ENCODE data around the gene LASP1NB.
A peak's percentile ranks its signal among the peaks of the same experiment; 100 is the strongest.

Gene LASP1NB

GRCh38 chr17:38914741-38915638 lies 10.4 kb upstream of the LASP1NB start (continued):
- TF ChIP-seq ZNF235 (CRISPR knock-in tag; IDR thresholded peaks at IDR 0.05; ENCODE audit: borderline replicate concordance) (no peak), ZNF282 (IDR thresholded peaks at IDR 0.05; ENCODE audit: partially characterized antibody) (no peak), GATAD2A (CRISPR knock-in tag; IDR thresholded peaks at IDR 0.05) (peak; percentile 95), ATF7-NPFF (CRISPR knock-in tag; IDR thresholded peaks at IDR 0.05; ENCODE audit: low read depth) (no peak; the same call in 1 of the 2 replicates), HDAC1 (CRISPR knock-in tag; IDR thresholded peaks at IDR 0.05) (peak; percentile 75), ADNP (CRISPR knock-in tag; IDR thresholded peaks at IDR 0.05) (no peak), ZNF766 (CRISPR knock-in tag; IDR thresholded peaks at IDR 0.05; ENCODE audit: borderline replicate concordance) (no peak), ZNF280B (CRISPR knock-in tag; IDR thresholded peaks at IDR 0.05; ENCODE audit: borderline replicate concordance) (no peak), FIP1L1 (IDR thresholded peaks at IDR 0.05; ENCODE audit: borderline replicate concordance, insufficient read depth, low read depth, low read length) (no peak), HNF1A (IDR thresholded peaks at IDR 0.05; ENCODE audit: low read depth) (no peak), HNF1A (CRISPR knock-in tag; IDR thresholded peaks at IDR 0.05; ENCODE audit: borderline replicate concordance) (peak; percentile 41; the same call in 1 of the 2 replicates), YEATS4 (CRISPR knock-in tag; IDR thresholded peaks at IDR 0.05; ENCODE audit: borderline replicate concordance) (peak; percentile 69; the same call in 1 of the 2 replicates), MBNL3 (CRISPR knock-in tag; conservative IDR thresholded peaks at IDR 0.05) (no peak), HNRNPLL (IDR thresholded peaks at IDR 0.05; ENCODE audit: low read depth, low read length, poor library complexity, severe bottlenecking) (peak; percentile 62), GTF3A (CRISPR knock-in tag; conservative IDR thresholded peaks at IDR 0.05) (no peak), SAP130 (CRISPR knock-in tag; IDR thresholded peaks at IDR 0.05; ENCODE audit: low read depth) (peak; percentile 79), TRIM22 (IDR thresholded peaks at IDR 0.05) (no peak), ZNF652 (CRISPR knock-in tag; IDR thresholded peaks at IDR 0.05; ENCODE audit: borderline replicate concordance, low read depth) (no peak), CSRNP1 (CRISPR knock-in tag; IDR thresholded peaks at IDR 0.05) (no peak), ZNF432 (CRISPR knock-in tag; IDR thresholded peaks at IDR 0.05; ENCODE audit: borderline replicate concordance) (no peak), ZNF343 (CRISPR knock-in tag; IDR thresholded peaks at IDR 0.05) (no peak)

All from HepG2 (cell line).